Hepatocyte (in vitro differentiated cells): ENCODE measurements around the gene ELL2. TPM values are rescaled to one million over a fixed set of nuclear protein-coding genes. Genes with fewer than 3 reads are reported as not detected.

Experiments
- DNase-seq: peaks from one replicate; pipeline ENCODE4 v3.0.0-alpha.2; 2016; ENCODE audit warnings: low spot score
- H2AFZ ChIP-seq: fragments of 200-600 bp; sonication (generic); 2 replicates; pipeline ENCODE4 v1.6.0; 2016; ENCODE audit warnings: antibody characterized with exemption, mild to moderate bottlenecking
- H3K27ac ChIP-seq: fragments of 200-600 bp; sonication (generic); 2 replicates; pipeline ENCODE4 v1.5.1; 2016; ENCODE audit warnings: mild to moderate bottlenecking
- H3K27me3 ChIP-seq: fragments of 200-600 bp; sonication (generic); 2 replicates; pipeline ENCODE4 v1.6.1; 2016
- H3K36me3 ChIP-seq: fragments of 200-600 bp; sonication (generic); replicated peaks from 2 replicates; pipeline ENCODE4 v1.5.1; 2016; ENCODE audit warnings: low read depth; ENCODE audit not compliant: insufficient read depth
- H3K4me1 ChIP-seq: fragments of 200-600 bp; sonication (generic); 2 replicates; pipeline ENCODE4 v1.5.1; 2016; ENCODE audit warnings: mild to moderate bottlenecking, moderate library complexity; ENCODE audit not compliant: insufficient read depth
- H3K4me2 ChIP-seq: fragments of 200-600 bp; sonication (generic); 2 replicates; pipeline ENCODE4 v1.6.0; 2016
- H3K4me3 ChIP-seq: fragments of 200-600 bp; sonication (generic); 2 replicates; pipeline ENCODE4 v1.5.1; 2016; ENCODE audit warnings: mild to moderate bottlenecking
- H3K79me2 ChIP-seq: fragments of 200-600 bp; sonication (generic); 2 replicates; pipeline ENCODE4 v1.6.0; 2017; ENCODE audit warnings: mild to moderate bottlenecking
- H3K9me2 ChIP-seq: fragments of 200-600 bp; sonication (generic); replicated peaks from 2 replicates; pipeline ENCODE4 v1.6.0; 2017; ENCODE audit warnings: mild to moderate bottlenecking; ENCODE audit not compliant: insufficient read depth
- H3K9me3 ChIP-seq: fragments of 200-600 bp; sonication (generic); 2 replicates; pipeline ENCODE4 v1.5.1; 2016; ENCODE audit warnings: low read depth, mild to moderate bottlenecking
- H4K20me1 ChIP-seq: fragments of 200-600 bp; sonication (generic); 2 replicates; pipeline ENCODE4 v1.6.0; 2016; ENCODE audit warnings: mild to moderate bottlenecking; ENCODE audit not compliant: insufficient read depth, poor library complexity, severe bottlenecking
- EZH2 ChIP-seq: fragments of 200-600 bp; sonication (generic); IDR thresholded peaks from 2 replicates; pipeline ENCODE4 v1.6.1; 2016; ENCODE audit warnings: antibody characterized with exemption, mild to moderate bottlenecking, borderline replicate concordance
- EZH2phosphoT487 ChIP-seq: fragments of 200-600 bp; sonication (generic); IDR thresholded peaks from one replicate; pipeline ENCODE4 v1.6.1; 2018; ENCODE audit warnings: antibody characterized with exemption, mild to moderate bottlenecking, low read depth, moderate library complexity; ENCODE audit not compliant: unreplicated experiment, severe bottlenecking
- WGBS: methylation state at CpG from one replicate; pipeline ENCODE4 v1.1.6; 2016; ENCODE audit warnings: low lambda C conversion rate; ENCODE audit errors: missing lambda C conversion rate; 5-methylcytosine and 5-hydroxymethylcytosine counted together
- polyA plus RNA-seq: library from polyadenylated mRNA; unstranded; fragments of >200 nt; fragmentation: Nextera tagmentation; extraction: Ambion mirVana; gene quantifications from 2 replicates; pipeline ENCODE4 v1.2.1, GENCODE V29; 2016
- total RNA-seq: library from RNA; depleted of rRNA; stranded (reverse); fragments of >200 nt; gene quantifications from 2 replicates; pipeline ENCODE4 v1.2.3, GENCODE V29; 2014
- TF ChIP-seq, protein P1 (sequence below): fragments of 200-600 bp; sonication (generic); IDR thresholded peaks from 2 replicates; pipeline ENCODE4 v1.5.1; 2016; ENCODE audit warnings: antibody characterized with exemption, mild to moderate bottlenecking; ENCODE audit not compliant: poor library complexity

Gene ELL2
- total and polyA plus RNA-seq, 2 experiments from 2014 or later: 34.6 to 56.0 TPM

DNA sequence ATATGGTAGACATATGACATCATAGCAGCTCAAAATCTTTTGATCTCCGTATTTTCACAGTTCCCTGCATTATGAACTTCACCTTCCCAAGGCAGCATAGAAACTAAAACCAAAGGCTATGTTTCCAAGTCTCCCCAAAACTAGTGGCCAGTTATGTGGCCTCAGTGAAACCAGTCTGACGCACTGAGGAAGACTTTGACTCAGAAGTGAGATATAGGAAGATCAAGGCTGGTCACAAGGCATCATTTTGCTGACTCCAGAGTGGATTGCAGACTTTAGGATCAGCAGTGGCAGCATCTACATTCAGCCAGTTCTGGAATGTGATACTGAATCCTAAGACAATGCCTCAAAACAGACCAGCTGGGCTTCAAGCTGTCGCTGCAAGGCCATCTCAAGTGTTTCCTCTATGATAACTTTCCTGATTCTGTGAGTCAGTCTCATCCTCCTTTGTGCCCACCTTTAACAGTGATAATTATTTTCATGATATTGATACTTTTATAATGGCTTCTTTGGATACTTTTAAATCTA lies 34.4 kb upstream of the ELL2 start:
- H3K36me3 ChIP-seq: no peaks in the 10 kb centered on the region
- no peaks in the 10 kb centered on the region for H3K27me3 ChIP-seq
- no peaks in the 10 kb centered on the region for H4K20me1 ChIP-seq
- no peak for DNase-seq
- no peak overlapping the region for H2AFZ ChIP-seq
- no peak overlapping the region for H3K27ac ChIP-seq
- no peaks in the 10 kb centered on the region for H3K9me2 ChIP-seq
- H3K4me1 ChIP-seq: no peaks in the 10 kb centered on the region
- TF ChIP-seq EZH2phosphoT487 (no peak), EZH2 (no peak)
- TF ChIP-seq, protein P1, sequence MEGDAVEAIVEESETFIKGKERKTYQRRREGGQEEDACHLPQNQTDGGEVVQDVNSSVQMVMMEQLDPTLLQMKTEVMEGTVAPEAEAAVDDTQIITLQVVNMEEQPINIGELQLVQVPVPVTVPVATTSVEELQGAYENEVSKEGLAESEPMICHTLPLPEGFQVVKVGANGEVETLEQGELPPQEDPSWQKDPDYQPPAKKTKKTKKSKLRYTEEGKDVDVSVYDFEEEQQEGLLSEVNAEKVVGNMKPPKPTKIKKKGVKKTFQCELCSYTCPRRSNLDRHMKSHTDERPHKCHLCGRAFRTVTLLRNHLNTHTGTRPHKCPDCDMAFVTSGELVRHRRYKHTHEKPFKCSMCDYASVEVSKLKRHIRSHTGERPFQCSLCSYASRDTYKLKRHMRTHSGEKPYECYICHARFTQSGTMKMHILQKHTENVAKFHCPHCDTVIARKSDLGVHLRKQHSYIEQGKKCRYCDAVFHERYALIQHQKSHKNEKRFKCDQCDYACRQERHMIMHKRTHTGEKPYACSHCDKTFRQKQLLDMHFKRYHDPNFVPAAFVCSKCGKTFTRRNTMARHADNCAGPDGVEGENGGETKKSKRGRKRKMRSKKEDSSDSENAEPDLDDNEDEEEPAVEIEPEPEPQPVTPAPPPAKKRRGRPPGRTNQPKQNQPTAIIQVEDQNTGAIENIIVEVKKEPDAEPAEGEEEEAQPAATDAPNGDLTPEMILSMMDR: no peak
- H3K79me2 ChIP-seq: no peaks in the 10 kb centered on the region
- WGBS: 86% methylated on average over 3 of the region's 3 CpGs
- H3K9me3 ChIP-seq: no peaks in the 10 kb centered on the region
- H3K4me3 ChIP-seq: no peak overlapping the region
- no peak overlapping the region for H3K4me2 ChIP-seq

DNA sequence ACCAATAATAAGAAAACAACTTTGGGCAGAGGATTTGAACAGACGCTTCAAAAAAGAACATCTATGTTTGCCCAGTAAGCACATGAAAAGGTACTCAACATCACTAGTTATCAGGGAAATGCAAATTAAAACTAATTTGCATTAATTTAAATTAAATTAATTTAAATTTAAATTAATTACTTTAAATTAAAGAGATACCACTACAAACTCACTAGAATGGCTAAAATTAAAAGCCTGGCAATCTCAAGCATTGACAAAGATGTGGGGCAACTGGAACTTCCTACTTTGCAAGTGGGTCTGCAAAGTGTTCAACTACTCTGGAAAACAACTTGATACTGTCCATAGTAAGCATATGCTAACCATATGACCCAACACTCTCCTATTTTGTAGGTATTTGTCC lies 32.1 kb upstream of the ELL2 start:
- Histone ChIP-seq H3K9me2 (no peaks in the 10 kb centered on the region), H3K9me3 (no peaks in the 10 kb centered on the region), H3K4me2 (no peak overlapping the region), H3K4me1 (peaks cover 10% of the 10 kb centered on the region), H3K4me3 (no peak overlapping the region), H2AFZ (no peak overlapping the region), H3K36me3 (no peaks in the 10 kb centered on the region), H3K79me2 (no peaks in the 10 kb centered on the region), H4K20me1 (no peaks in the 10 kb centered on the region), H3K27ac (no peak overlapping the region), H3K27me3 (no peaks in the 10 kb centered on the region)
- DNase-seq: no peak
- TF ChIP-seq, protein P1: no peak
- TF ChIP-seq EZH2 (no peak), EZH2phosphoT487 (no peak)
- WGBS: 94% methylated on average over 1 of the region's 1 CpG

DNA sequence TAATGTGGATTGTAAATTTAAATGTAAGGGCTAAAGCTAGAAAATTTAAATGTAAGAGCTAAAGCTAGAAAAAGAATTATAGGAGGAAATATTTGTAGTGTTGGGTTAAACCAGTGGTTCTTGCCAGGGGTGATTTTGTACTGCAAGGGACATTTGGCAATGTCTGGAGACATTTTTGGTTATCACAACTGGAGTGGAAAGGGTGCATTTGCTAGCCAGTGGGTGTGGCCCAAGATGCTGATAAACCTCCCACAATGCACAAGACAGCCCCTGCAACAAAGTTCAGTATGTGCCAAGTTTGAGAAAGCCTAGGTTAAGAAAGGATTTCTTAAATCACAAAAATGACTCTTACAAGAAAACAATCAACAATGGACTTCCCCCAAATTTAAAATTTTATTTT lies 31.6 kb upstream of the ELL2 start:
- Histone ChIP-seq H3K4me3 (no peak overlapping the region), H3K4me1 (peaks cover 10% of the 10 kb centered on the region), H2AFZ (no peak overlapping the region), H3K4me2 (no peak overlapping the region), H3K27ac (no peak overlapping the region), H3K9me2 (no peaks in the 10 kb centered on the region), H3K79me2 (no peaks in the 10 kb centered on the region), H3K27me3 (no peaks in the 10 kb centered on the region), H3K9me3 (no peaks in the 10 kb centered on the region), H3K36me3 (no peaks in the 10 kb centered on the region), H4K20me1 (no peaks in the 10 kb centered on the region)
- DNase-seq: no peak
- no peak for TF ChIP-seq EZH2
- no peak for TF ChIP-seq EZH2phosphoT487
- TF ChIP-seq, protein P1: no peak
